ENCODE data around the gene ERBB2.

DNA sequence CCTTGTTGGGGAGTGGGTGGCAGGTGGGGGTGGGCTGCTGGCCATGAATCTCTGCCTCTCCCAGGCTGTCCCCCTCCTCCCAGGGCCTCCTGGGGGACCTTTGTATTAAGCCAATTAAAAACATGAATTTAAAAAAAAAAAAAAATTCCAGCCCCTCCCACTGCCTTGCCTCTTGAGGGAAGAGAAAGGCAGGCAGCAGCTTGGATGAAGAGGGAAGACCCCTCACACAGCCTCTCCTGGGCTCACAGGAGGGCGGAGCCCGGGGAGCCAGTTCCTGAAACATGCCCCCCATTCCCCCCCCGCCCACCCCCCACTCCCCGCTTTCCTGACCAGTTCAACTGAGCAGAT lies 36.5 kb upstream of the ERBB2 start:
- TF ChIP-seq, protein P1, sequence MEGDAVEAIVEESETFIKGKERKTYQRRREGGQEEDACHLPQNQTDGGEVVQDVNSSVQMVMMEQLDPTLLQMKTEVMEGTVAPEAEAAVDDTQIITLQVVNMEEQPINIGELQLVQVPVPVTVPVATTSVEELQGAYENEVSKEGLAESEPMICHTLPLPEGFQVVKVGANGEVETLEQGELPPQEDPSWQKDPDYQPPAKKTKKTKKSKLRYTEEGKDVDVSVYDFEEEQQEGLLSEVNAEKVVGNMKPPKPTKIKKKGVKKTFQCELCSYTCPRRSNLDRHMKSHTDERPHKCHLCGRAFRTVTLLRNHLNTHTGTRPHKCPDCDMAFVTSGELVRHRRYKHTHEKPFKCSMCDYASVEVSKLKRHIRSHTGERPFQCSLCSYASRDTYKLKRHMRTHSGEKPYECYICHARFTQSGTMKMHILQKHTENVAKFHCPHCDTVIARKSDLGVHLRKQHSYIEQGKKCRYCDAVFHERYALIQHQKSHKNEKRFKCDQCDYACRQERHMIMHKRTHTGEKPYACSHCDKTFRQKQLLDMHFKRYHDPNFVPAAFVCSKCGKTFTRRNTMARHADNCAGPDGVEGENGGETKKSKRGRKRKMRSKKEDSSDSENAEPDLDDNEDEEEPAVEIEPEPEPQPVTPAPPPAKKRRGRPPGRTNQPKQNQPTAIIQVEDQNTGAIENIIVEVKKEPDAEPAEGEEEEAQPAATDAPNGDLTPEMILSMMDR (IDR thresholded peaks at IDR 0.05; ENCODE audit: low read length) = no peak
- TF ChIP-seq EZH2phosphoT487 (IDR thresholded peaks at IDR 0.05; ENCODE audit: low read length) (no peak), EZH2 (optimal IDR thresholded peaks at IDR 0.05; ENCODE audit: low read depth, low read length) (no peak)
